SK-N-MC (cell line): Measurements from ENCODE around the gene TICRR.
A peak's percentile ranks its signal among the peaks of the same experiment; 100 is the strongest.

Experiments
- DNase-seq: peaks from one replicate; pipeline ENCODE4 v3.0.0-alpha.2; 2011; ENCODE audit warnings: low read depth, low spot score
- H3K27ac ChIP-seq: fragments of 200-600 bp; sonication (generic); 2 replicates; pipeline ENCODE4 v1.5.1; 2016; ENCODE audit warnings: mixed run types
- H3K36me3 ChIP-seq: fragments of 200-600 bp; sonication (generic); 2 replicates; pipeline ENCODE4 v1.6.1; 2017; ENCODE audit warnings: antibody characterized with exemption, low read length, mixed read lengths; ENCODE audit not compliant: insufficient read depth
- H3K4me3 ChIP-seq: fragments of 200-600 bp; sonication (generic); 2 replicates; pipeline ENCODE4 v1.5.1; 2016
- H3K9ac ChIP-seq: fragments of 200-600 bp; sonication (generic); 2 replicates; pipeline ENCODE4 v1.8.0; 2017; ENCODE audit warnings: mixed run types, mixed read lengths; ENCODE audit not compliant: insufficient read length
- H3K9me3 ChIP-seq: fragments of 200-600 bp; sonication (generic); 2 replicates; pipeline ENCODE4 v1.6.1; 2017; ENCODE audit warnings: low read depth, mild to moderate bottlenecking, antibody characterized with exemption, low read length, moderate library complexity, mixed read lengths
- EZH2 ChIP-seq: fragments of 200-600 bp; sonication (generic); IDR thresholded peaks from one replicate; pipeline ENCODE4 v1.6.1; 2017; ENCODE audit warnings: antibody characterized with exemption
- FOXP2 ChIP-seq: optimal IDR thresholded peaks from 2 replicates; pipeline ENCODE3; 2011; ENCODE audit warnings: mild to moderate bottlenecking, moderate library complexity; ENCODE audit not compliant: insufficient read depth; ENCODE audit errors: extremely low read length, control extremely low read depth
- POLR2AphosphoS5 ChIP-seq: IDR thresholded peaks from 2 replicates; pipeline ENCODE4 v1.6.1; 2012; ENCODE audit warnings: mild to moderate bottlenecking, low read depth, low read length, borderline replicate concordance

TICRR gene

GRCh38 chr15:89653578-89653977, 78.3 kb downstream of the TICRR start:
- no peak for TF ChIP-seq FOXP2
- no peak; the same call in 1 of the 2 replicates for TF ChIP-seq POLR2AphosphoS5
- no peak for TF ChIP-seq EZH2
- Histone ChIP-seq H3K36me3 (peaks cover 14% of the 10 kb centered on the region; the same call in 1 of the 2 replicates), H3K4me3 (no peak overlapping the region), H3K9ac (no peak overlapping the region), H3K9me3 (no peaks in the 10 kb centered on the region), H3K27ac (no peak overlapping the region)
- no peak for DNase-seq

DNA sequence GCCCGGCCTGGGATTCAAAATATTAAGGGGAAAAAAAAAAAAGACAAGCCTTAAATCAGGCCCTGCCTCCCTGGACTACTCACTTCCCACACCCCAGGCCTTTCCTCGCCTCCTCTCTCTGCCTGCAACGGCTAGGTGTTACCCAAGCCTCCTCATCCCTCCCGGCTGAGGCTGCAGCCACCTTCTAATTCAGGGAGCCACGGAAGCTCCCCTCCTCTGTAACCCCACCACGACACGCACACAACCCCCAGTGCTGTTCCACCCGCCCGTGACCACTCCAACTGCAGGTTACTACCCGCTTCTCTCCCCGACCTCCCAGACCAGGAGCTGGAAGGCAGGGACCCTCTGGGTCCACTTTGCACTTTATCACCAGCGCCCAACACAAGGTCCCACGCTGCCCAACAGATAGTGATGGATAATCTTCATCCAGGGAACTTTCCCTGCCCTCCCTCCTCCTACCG, 79.1 kb downstream of the TICRR start:
- Histone ChIP-seq H3K9ac (peak overlapping the region; percentile 82), H3K36me3 (peaks cover 14% of the 10 kb centered on the region; the same call in 1 of the 2 replicates), H3K27ac (no peak overlapping the region), H3K9me3 (no peaks in the 10 kb centered on the region), H3K4me3 (peak overlapping the region; percentile 84)
- TF ChIP-seq EZH2 (no peak), POLR2AphosphoS5 (no peak), FOXP2 (no peak)
- no peak for DNase-seq

GRCh38 chr15:89654847-89655805, 79.9 kb downstream of the TICRR start, which contains the start of gene KIF7:
Gene KIF7 (minus strand): TSS chr15:89655467. CDS start chr15:89652930, 2,537 bp downstream.
- no peaks in the 10 kb centered on the region for H3K9me3 ChIP-seq
- peak within 1 kb of the TSS; percentile 86 for H3K27ac ChIP-seq
- TF ChIP-seq FOXP2 (no peak), POLR2AphosphoS5 (peak; percentile 68; the same call in 1 of the 2 replicates)
- peaks cover 14% of the 10 kb centered on the region; the same call in 1 of the 2 replicates for H3K36me3 ChIP-seq
- peak within 1 kb of the TSS; percentile 84 for H3K4me3 ChIP-seq
- DNase-seq, result no peak
- H3K9ac ChIP-seq, result peak within 1 kb of the TSS; percentile 82

- no peak for DNase-seq
- Histone ChIP-seq H3K36me3 (peaks cover 14% of the 10 kb centered on the region; the same call in 1 of the 2 replicates), H3K9me3 (no peaks in the 10 kb centered on the region), H3K9ac (peak overlapping the region; percentile 42), H3K27ac (peak overlapping the region; percentile 86), H3K4me3 (no peak overlapping the region)
- TF ChIP-seq POLR2AphosphoS5 (no peak), EZH2 (no peak), FOXP2 (no peak)
These were observed 81.0 kb downstream of the TICRR start for GRCh38 chr15:89656116-89656815.

DNA sequence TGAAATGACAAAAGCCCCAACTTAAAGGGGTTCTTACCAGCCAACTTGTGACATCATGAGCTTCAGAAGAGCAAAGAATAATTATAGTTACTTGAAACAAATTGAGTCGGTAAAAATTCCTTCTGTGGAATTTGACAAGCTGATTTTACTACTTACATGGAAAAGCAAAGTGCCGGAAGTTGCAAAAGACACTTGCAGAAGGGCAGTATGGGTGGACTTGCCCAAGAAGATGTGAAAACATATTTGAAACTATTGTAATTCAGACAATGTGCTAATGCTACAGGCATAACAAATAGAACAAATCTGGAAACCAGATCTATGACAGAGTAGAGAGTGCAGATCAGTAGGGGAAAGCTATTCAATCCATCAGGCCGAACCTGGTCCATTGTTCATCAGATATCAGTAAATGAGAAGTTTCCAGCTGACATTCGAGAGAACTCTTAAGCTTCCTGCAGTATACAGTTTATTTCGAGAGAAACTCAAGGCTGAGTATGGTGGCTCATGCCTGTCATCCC, 82.5 kb downstream of the TICRR start:
- peaks cover under 1% of the 10 kb centered on the region; the same call in 1 of the 2 replicates for H3K36me3 ChIP-seq
- H3K27ac ChIP-seq, result peak overlapping the region; percentile 60
- no peak overlapping the region for H3K4me3 ChIP-seq
- H3K9me3 ChIP-seq, result no peaks in the 10 kb centered on the region
- DNase-seq, result no peak
- H3K9ac ChIP-seq, result peak overlapping the region; percentile 3
- TF ChIP-seq POLR2AphosphoS5 (no peak), EZH2 (no peak), FOXP2 (no peak)

DNA sequence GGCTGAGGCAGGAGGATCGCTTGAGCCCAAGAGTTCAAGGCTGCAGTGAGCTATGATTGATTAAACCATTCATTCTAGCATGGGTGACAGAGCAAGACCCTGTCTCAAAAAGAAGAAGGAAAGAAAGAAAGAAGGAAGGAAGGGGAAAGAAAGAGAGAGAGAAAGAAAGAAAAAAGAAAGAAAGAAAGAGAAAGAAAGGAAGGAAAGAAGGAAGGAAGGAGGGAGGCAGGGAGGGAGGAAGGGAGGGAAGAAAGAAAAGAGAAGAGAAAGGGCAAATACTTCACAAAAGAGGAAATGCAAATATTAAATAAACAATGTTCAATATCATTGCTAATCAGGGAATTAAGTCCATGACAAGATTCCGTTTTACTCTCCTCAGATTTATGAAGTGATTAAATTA, 84.0 kb downstream of the TICRR start:
- no peak overlapping the region for H3K9ac ChIP-seq
- peak overlapping the region; percentile 40; the same call in 1 of the 2 replicates for H3K27ac ChIP-seq
- H3K9me3 ChIP-seq, result no peaks in the 10 kb centered on the region
- H3K4me3 ChIP-seq, result no peak overlapping the region
- no peak for DNase-seq
- TF ChIP-seq POLR2AphosphoS5, result no peak
- no peak for TF ChIP-seq FOXP2
- no peak for TF ChIP-seq EZH2
- no peaks in the 10 kb centered on the region for H3K36me3 ChIP-seq

DNA sequence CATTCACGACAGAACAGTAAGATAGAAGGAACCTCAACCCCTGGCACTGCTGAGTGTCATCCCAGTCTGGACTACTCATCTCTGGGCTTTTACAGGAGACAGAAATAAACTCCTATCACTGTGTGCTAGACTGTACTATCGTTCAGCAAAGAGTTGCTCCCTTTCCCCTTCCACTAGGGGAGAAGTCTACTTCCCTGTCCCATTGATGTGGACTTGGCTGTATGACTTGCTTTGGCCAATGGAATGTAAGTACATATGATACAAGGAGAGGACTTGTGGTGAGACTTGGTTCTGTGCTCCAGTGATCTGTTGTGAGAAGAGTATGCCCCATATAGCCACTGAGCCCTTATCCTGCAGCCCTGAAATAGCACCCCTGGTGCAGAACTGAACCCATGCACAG, 85.3 kb downstream of the TICRR start:
- no peaks in the 10 kb centered on the region for H3K36me3 ChIP-seq
- no peak for DNase-seq
- no peak overlapping the region for H3K27ac ChIP-seq
- TF ChIP-seq POLR2AphosphoS5 (no peak), FOXP2 (no peak)
- no peaks in the 10 kb centered on the region for H3K9me3 ChIP-seq
- no peak overlapping the region for H3K4me3 ChIP-seq
- no peak overlapping the region for H3K9ac ChIP-seq
